HG03354 (cell line): ENCODE data around the gene HDGFL1.

Source experiments
- ATAC-seq: cut with Tn5 transposase; IDR thresholded peaks from one replicate; pipeline ENCODE4 v1.9.1; 2021; ENCODE audit warnings: mild to moderate bottlenecking; ENCODE audit not compliant: unreplicated experiment, poor library complexity, severe bottlenecking

The HDGFL1 gene

DNA sequence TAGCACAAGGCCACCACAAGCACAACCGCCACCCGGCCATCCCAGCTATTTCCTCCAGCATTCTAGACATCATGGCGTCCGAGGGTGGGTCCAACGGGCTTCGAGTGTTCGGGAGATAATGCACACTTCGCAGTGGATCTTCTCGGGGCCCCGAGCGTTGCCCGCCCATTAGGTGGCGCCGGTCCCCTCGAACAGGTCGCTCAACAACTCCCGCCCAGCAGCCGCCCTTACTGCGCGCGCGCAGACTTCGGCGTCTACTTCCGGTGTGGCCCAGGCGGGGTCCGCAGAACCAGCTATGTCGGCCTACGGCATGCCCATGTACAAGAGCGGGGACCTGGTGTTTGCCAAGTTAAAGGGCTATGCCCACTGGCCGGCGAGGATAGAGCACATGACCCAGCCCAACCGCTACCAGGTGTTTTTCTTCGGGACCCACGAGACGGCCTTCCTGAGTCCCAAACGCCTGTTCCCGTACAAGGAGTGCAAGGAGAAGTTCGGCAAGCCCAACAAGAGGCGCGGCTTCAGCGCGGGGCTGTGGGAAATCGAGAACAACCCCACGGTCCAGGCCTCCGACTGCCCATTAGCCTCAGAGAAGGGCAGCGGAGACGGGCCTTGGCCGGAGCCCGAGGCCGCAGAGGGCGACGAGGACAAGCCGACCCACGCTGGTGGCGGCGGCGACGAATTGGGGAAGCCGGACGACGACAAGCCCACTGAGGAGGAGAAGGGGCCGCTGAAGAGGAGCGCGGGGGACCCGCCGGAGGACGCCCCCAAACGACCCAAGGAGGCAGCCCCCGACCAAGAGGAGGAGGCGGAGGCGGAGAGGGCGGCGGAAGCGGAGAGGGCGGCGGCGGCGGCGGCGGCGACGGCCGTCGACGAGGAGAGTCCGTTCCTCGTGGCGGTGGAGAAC, at the start of gene HDGFL1:
Gene HDGFL1 (plus strand): TSS at position 286 of the 904 bp plus-strand sequence. CDS start 10 bp downstream, at position 296.
- no peak for ATAC-seq

DNA sequence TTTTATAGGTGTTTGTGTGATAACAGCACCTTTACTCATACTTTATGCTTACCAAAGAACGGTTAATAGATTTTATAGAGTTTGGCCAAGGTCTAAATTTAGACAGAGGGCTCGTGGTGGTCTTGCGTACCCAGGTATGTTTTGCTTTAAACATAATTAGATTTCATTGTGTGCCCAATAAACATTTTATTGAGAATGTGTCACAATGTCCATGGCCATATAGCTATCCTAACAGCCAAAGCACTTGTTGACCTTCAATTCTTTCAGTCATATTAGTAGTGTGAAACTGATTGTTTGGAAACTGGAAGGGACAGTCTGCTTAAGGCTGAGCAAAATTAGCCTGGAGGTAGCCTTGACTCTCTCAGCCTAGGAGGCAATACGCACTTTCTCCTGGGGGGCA, 48.3 kb upstream of the HDGFL1 start:
- no peak for ATAC-seq

- no peak for ATAC-seq
Measured at GRCh38 chr6:22526736-22527135, 42.6 kb upstream of the HDGFL1 start.

DNA sequence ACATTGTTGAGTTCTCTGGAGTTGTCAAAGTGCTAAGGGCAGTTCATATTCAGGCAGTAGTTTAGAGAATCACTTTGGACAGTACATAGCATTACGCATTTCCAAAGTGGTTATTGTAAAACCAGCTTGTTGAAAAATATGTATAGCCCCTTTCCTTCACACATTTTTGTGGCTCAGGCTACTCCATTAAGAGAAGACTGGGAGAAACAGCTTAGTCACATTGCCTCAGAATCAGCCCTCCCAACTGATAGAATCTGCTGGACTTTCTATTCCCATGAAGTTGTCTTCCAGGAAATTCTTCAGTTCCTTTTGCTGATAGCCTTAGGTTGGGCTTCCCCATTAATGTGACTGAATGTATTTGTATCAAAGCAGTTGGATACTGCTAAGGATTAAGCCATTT, 39.5 kb upstream of the HDGFL1 start:
- ATAC-seq: no peak

GRCh38 chr6:22530506-22530905, 38.9 kb upstream of the HDGFL1 start:
- ATAC-seq: no peak

GRCh38 chr6:22536122-22536521, 33.2 kb upstream of the HDGFL1 start:
- no peak for ATAC-seq

- no peak for ATAC-seq
Measured at GRCh38 chr6:22544476-22544875, 24.9 kb upstream of the HDGFL1 start.

- no peak for ATAC-seq
Measured at GRCh38 chr6:22545051-22545450, 24.3 kb upstream of the HDGFL1 start.

GRCh38 chr6:22546236-22546635, 23.1 kb upstream of the HDGFL1 start:
- no peak for ATAC-seq

- no peak for ATAC-seq
Measured at GRCh38 chr6:22550971-22551670, 18.2 kb upstream of the HDGFL1 start.

GRCh38 chr6:22556266-22556665, 13.1 kb upstream of the HDGFL1 start:
- ATAC-seq: no peak

GRCh38 chr6:22557007-22557406, 12.4 kb upstream of the HDGFL1 start:
- ATAC-seq: no peak

GRCh38 chr6:22558288-22558882, 11.0 kb upstream of the HDGFL1 start:
- no peak for ATAC-seq

DNA sequence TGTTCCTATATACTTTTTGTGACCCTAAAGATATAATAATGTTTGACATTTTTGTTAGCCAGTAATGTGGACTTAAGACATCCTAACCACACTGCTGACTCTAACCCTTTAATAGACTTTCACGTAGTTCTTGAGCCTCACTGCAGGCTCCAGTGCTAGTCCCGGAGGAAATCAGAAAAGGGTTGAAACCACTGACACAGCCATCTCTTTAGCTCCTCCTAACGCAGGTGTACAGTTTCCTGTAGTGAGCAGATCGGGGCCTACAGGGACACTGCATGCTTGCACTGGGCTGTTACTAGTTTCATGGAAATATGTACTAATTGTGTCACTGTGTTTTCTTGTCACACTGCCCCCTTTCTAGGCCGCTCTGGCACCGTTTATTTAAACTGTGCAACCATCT, 512 bp upstream of the HDGFL1 start:
- no peak for ATAC-seq

DNA sequence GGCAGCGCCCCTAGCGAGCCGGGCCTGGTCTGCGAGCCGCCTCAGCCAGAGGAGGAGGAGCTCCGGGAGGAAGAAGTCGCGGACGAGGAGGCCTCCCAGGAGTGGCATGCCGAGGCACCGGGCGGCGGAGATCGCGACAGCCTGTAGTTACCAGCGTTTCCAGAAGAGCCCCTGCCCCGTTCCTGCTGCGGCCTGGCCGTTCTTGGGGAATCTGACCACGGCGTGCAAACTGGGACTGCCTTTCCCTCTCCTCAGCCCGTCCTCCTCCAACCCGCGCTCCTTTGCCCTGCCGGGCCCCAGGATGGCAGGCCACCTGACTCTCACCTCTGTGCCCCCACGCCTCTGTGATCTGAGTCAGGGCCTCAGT, 802 bp downstream of the HDGFL1 start:
- ATAC-seq: no peak

- ATAC-seq: no peak
Measured at GRCh38 chr6:22575190-22575589, 5.8 kb downstream of the HDGFL1 start.

DNA sequence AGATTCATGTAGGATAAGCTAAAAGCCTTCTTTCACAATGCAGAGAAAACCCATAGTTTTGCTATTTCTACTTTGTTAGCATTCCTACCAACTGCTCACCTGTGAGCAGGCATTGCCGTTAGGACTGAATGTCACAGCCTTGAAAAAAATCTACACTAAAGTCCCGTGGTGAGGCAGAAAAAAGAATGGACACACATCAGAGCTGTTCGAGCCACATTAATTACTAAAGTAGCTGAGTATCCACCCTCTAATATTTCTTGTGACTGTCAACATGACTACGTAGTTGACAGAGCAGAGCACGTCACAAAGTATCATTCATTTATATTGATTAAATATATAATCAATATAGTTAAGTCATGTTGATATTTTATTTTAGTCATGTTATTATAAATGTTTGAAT, 10.1 kb downstream of the HDGFL1 start:
- no peak for ATAC-seq

DNA sequence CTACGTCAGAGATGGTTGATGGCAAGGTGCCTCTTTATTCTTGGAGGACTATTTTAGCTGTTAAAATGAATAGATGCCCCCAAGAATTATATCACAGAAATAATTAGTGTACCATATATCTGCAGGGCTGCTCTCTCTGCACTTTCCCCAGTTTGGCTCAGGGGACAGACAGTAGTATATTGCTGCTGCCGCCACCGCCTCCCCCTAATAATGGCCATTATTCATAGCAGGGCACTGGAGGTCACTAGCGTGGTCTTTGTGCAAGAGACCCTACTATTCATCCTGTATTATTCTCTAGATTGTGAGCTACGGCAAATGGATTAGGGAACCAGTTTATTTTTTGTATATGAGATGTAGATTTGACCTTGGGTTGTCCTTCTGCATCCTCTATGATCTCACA, 11.0 kb downstream of the HDGFL1 start:
- ATAC-seq: no peak

GRCh38 chr6:22582417-22583205, 13.2 kb downstream of the HDGFL1 start:
- no peak for ATAC-seq

DNA sequence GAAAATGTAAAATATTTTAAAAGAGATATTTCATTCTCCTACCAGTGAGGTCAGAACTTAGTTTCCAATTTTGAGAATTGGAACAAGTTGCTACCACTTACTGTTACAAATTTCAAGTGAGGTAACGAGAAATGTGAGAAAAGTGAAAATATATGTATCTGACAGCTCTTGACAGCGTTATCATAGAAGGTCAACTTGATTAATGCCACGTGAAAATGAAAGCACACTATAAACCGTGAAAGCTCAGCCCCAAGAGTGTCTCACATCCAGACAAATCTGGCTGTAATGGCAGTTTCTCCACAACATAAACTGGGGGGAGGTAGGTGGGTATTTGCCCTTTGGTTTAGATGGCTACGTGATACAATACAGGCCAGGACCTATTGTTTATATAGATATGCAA, 13.9 kb downstream of the HDGFL1 start:
- no peak for ATAC-seq
